ENCODE data around the gene MCF2L. TPM values are rescaled to one million over a fixed set of nuclear protein-coding genes. Genes with fewer than 3 reads are reported as not detected.

MCF2L gene
- polyA plus RNA-seq, 1 experiment, result 0.02 TPM

GRCh38 chr13:112961457-112962369 lies 7.3 kb upstream of the MCF2L start:
- Histone ChIP-seq H3K36me3 (ENCODE audit: control insufficient read depth, insufficient read depth, low read length) (no peaks in the 10 kb centered on the region), H3K27me3 (ENCODE audit: control insufficient read depth, insufficient read depth, low read length) (peaks cover 13% of the 10 kb centered on the region), H3K4me3 (ENCODE audit: low read depth, low read length) (no peak overlapping the region)
- no peak for TF ChIP-seq CTCF (IDR thresholded peaks at IDR 0.05; ENCODE audit: insufficient read depth, low read depth, low read length)
- CTCF ChIA-PET, result interaction anchor here (1.0 to 1.2 kb wide), 2 partner anchors 11 to 13 kb away, joined by 3 read pairs; no protein-coding TSS in a partner anchor
- POLR2A ChIA-PET, result no interaction called here
- DNase-seq (ENCODE audit: low read depth), result no peak

- ChIA-PET POLR2A (no interaction called here), CTCF (interaction anchor here (1.0 to 1.2 kb wide), 2 partner anchors 12 to 14 kb away, joined by 3 read pairs; no protein-coding TSS in a partner anchor)
- TF ChIP-seq CTCF (IDR thresholded peaks at IDR 0.05; ENCODE audit: insufficient read depth, low read depth, low read length), result no peak
- no peak overlapping the region for H3K4me3 ChIP-seq (ENCODE audit: low read depth, low read length)
- peaks cover 11% of the 10 kb centered on the region for H3K27me3 ChIP-seq (ENCODE audit: control insufficient read depth, insufficient read depth, low read length)
- DNase-seq (ENCODE audit: low read depth), result no peak
- H3K36me3 ChIP-seq (ENCODE audit: control insufficient read depth, insufficient read depth, low read length), result no peaks in the 10 kb centered on the region
Observed at GRCh38 chr13:112962396-112962795, 6.6 kb upstream of the MCF2L start.

GRCh38 chr13:112962911-112963625 lies 5.9 kb upstream of the MCF2L start:
- no peak for TF ChIP-seq CTCF (IDR thresholded peaks at IDR 0.05; ENCODE audit: insufficient read depth, low read depth, low read length)
- Histone ChIP-seq H3K36me3 (ENCODE audit: control insufficient read depth, insufficient read depth, low read length) (no peaks in the 10 kb centered on the region), H3K4me3 (ENCODE audit: low read depth, low read length) (no peak overlapping the region), H3K27me3 (ENCODE audit: control insufficient read depth, insufficient read depth, low read length) (peaks cover 11% of the 10 kb centered on the region)
- POLR2A ChIA-PET, result no interaction called here
- DNase-seq (ENCODE audit: low read depth), result no peak
- CTCF ChIA-PET, result interaction anchor here (1.0 to 1.2 kb wide), 2 partner anchors 12 to 15 kb away, joined by 3 read pairs; no protein-coding TSS in a partner anchor

- ChIA-PET POLR2A (no interaction called here), CTCF (no interaction called here)
- DNase-seq (ENCODE audit: low read depth), result no peak
- TF ChIP-seq CTCF (IDR thresholded peaks at IDR 0.05; ENCODE audit: insufficient read depth, low read depth, low read length), result no peak
- Histone ChIP-seq H3K4me3 (ENCODE audit: low read depth, low read length) (no peak overlapping the region), H3K36me3 (ENCODE audit: control insufficient read depth, insufficient read depth, low read length) (no peaks in the 10 kb centered on the region), H3K27me3 (ENCODE audit: control insufficient read depth, insufficient read depth, low read length) (peaks cover 15% of the 10 kb centered on the region)
Observed at GRCh38 chr13:112963641-112964040, 5.4 kb upstream of the MCF2L start.

- POLR2A ChIA-PET, result no interaction called here
- no peak overlapping the region for H3K4me3 ChIP-seq (ENCODE audit: low read depth, low read length)
- no peak for DNase-seq (ENCODE audit: low read depth)
- no peaks in the 10 kb centered on the region for H3K36me3 ChIP-seq (ENCODE audit: control insufficient read depth, insufficient read depth, low read length)
- CTCF ChIA-PET, result interaction anchor here (0.8 kb wide), 1 partner anchor 10 kb away, joined by 3 read pairs; no protein-coding TSS in a partner anchor
- peaks cover 24% of the 10 kb centered on the region for H3K27me3 ChIP-seq (ENCODE audit: control insufficient read depth, insufficient read depth, low read length)
- TF ChIP-seq CTCF (IDR thresholded peaks at IDR 0.05; ENCODE audit: insufficient read depth, low read depth, low read length), result no peak
Observed at GRCh38 chr13:112964971-112965492, 4.0 kb upstream of the MCF2L start.
